WI38 (cell line): ENCODE measurements around the gene ID3.

Source experiments
- H3K4me3 ChIP-seq: 2 replicates; pipeline ENCODE4 v1.5.1; 2011; ENCODE audit warnings: low read depth, mild to moderate bottlenecking, control low read depth, low read length
- TF ChIP-seq, protein P1 (sequence below): IDR thresholded peaks from 2 replicates; pipeline ENCODE4 v1.5.1; 2012; ENCODE audit warnings: low read depth, mild to moderate bottlenecking, control low read depth, low read length

ID3 gene

DNA sequence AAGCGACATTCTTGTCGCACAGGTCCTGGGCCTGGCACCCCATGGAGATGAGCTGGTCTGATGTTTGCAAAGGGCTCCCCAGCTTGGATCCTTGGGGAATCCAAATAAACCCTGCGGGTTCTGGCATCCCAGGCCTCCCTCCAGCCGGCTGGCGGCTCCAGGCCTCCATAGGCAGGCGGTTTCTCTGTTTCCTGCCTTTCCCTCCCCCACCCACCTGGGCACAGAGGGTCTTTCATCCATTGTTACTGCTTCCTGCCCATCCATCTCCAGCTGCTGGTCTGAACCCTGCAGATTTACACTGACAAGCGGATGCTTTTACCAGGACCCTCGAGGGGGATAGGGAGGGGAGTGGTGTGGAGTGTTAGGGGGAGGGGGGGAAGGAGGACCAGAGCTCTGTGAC is 39.1 kb upstream of the ID3 start:
- TF ChIP-seq, protein P1, sequence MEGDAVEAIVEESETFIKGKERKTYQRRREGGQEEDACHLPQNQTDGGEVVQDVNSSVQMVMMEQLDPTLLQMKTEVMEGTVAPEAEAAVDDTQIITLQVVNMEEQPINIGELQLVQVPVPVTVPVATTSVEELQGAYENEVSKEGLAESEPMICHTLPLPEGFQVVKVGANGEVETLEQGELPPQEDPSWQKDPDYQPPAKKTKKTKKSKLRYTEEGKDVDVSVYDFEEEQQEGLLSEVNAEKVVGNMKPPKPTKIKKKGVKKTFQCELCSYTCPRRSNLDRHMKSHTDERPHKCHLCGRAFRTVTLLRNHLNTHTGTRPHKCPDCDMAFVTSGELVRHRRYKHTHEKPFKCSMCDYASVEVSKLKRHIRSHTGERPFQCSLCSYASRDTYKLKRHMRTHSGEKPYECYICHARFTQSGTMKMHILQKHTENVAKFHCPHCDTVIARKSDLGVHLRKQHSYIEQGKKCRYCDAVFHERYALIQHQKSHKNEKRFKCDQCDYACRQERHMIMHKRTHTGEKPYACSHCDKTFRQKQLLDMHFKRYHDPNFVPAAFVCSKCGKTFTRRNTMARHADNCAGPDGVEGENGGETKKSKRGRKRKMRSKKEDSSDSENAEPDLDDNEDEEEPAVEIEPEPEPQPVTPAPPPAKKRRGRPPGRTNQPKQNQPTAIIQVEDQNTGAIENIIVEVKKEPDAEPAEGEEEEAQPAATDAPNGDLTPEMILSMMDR: no peak
- no peak overlapping the region for H3K4me3 ChIP-seq

DNA sequence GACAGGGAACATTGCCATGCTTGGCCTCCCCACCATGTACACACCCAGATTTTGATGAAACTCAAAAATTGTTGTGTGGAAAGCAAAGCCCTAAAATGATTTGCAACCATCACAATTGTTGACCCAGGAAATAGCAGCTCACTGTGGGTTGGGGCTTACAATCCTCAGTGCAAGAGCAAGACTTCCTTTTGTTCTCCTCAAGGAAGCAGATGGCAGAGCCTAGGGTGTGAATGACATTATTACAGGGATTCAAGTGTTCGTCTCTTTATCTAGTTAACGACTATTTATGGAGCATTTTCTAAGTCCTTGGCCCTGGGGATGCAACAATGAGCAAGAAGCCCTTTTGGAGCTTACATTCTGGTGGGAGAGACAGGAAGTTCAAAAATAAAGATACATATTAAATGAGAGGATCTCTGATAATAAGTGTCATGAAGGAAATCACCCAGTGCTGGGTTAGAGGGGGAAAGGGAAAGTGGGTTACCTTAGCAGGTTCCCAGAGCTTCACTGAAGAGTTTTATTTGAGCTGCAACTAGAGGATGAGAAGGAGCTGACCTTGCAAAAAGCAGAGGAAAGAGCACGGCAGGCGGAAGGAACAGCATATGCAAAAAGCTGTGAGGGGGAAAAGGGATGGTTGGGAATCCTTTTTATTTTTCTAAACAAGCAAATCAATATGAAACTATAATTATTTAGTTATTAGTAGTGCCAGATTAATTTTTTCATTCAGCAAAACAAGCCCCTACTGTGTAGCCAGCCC is 38.5 kb upstream of the ID3 start:
- TF ChIP-seq, protein P1: no peak
- H3K4me3 ChIP-seq: no peak overlapping the region

DNA sequence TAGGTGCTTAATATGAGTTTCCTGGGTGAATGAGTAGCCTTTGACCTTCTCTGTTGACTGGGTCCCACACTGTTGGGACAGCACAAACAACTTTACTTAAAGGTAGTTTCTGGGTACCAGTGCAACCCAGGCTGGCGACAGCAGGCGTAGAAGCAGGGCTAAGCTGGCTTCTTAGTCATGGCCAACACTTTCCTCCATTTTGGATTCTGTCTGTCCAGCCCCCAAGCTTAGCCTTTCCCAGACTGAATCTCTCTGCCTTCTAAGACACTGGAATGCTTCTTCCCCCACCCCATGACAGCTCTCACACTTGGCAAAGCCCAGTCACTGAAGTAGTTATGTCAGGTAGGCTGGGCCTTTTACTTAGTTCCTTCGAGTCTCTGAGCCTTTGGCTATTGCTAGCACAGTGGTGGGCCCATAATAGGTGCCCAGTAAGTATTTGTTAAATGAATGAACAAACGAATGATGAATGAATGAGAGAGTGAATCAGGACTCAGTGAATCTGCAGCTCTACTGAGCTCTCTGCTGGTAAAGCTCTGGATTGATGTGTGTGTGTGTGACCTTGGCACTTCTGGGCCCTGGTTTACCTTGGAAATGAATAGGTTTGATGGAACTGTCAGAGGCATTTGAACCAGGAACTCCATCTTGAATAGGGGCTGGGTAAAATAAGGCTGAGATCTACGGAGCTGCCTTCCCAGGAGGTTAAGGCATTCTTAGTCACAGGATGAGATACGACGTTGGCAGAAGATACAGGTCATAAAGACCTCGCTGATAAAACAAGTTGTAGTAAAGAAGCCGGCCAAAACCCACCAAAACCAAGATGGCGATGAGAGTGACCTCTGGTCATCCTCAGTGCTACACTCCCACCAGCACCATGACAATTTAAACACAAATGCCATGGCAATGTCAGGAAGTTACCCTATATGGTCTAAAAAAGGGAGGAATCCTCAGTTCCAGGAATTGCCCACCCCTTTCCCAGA is 37.4 kb upstream of the ID3 start:
- TF ChIP-seq, protein P1: no peak
- no peak overlapping the region for H3K4me3 ChIP-seq

DNA sequence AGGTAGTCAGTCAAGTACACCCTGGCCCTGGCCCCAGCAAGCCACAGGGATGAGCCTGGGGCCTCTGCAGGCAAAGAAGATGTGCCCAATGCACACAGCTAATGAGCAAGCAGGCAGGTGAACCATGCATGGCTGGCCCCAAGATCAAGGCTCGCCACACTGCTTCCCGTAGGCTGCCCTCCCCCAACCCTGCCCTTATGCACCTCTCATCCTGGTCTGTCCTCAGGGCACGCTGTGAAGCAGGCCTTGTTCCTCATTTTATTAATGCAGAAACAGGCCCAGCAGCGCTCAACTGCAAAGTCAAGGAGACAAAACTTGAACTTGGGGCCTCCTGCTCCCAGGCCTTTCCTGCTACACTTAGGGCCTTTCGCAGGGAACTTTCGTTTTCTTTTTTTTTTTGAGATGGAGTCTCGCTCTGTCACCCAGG is 35.6 kb upstream of the ID3 start:
- no peak overlapping the region for H3K4me3 ChIP-seq
- TF ChIP-seq, protein P1: no peak

DNA sequence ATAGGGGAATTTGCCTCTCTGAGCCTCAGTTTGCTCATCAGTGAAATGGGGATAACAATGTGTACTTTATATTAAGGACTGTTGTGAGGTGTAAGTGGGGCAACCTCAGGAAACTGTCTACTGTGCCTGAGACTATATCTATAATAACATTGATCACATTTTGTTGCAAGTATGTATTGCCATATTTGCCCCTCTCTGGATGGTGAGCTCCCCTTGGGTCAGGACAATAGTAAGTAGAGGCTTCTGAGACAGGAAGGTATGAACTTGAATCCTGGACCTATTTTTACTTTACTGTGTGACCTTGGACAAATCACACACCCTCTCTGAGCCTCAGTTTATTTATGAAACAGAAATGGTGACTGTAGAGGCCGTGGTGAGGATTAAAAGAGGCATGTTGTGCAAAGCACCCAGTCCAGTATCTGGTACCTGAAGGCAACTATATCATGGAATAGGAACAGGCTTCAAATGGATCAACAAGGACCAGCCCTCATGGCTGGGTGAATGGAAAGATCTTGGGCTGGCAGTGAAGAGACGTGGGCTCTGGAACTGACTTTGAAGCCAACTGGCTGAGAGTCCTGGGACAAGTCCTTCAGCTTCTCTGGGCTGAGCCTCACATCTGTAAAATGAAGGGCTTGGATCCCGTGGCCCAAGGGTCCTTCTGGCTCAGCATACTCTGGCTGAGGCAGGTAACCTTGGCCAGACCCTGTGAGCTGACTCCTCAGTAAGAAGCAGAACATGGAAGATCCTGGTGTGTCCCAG is 35.0 kb upstream of the ID3 start:
- H3K4me3 ChIP-seq: no peak overlapping the region
- TF ChIP-seq, protein P1: no peak

DNA sequence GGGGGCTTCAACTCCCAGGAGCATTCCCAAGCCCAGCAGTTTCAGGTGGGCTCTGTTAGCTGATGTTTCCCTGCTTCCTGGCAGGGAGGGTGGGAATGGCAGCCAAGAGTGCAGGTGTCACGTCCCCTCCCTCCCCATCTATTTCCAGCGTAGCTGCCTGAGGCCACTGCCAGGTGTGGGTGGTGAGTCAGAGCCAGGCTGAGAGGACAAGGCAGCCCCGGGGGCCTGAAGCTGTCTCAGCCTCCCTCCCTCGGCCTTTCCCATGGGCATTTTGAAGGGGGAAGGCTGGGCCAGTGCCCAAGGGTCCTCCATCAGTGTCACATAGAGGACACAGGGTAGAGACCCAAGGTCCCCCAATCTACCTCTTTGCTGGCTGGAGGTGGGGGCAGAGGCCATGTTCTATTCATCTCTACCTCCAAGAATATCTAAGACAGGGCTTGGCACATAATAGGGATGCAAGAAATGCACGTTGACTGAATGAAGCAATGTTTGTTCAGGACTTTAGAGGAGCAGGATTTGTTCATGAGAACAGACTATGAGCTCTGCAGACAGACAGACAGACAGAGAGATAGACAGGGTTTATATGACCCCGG is 34.4 kb upstream of the ID3 start:
- no peak overlapping the region for H3K4me3 ChIP-seq
- TF ChIP-seq, protein P1: no peak
